NCI-H1105 treated with DMSO at 0.1 percent for 48 hours (cell line): Measurements from ENCODE around the gene TMSB4Y.

Experiments
- DNase-seq: peaks from one replicate; lab custom pipeline; 2025; lab: John Stamatoyannopoulos, UW

TMSB4Y gene

GRCh38 chrY:13703568-13703968, at the start of gene TMSB4Y:
Gene TMSB4Y (plus strand): TSS chrY:13703899.
- no peak for DNase-seq

- DNase-seq: no peak
Observed at GRCh38 chrY:13664162-13664561, 39.5 kb upstream of the TMSB4Y start.

DNA sequence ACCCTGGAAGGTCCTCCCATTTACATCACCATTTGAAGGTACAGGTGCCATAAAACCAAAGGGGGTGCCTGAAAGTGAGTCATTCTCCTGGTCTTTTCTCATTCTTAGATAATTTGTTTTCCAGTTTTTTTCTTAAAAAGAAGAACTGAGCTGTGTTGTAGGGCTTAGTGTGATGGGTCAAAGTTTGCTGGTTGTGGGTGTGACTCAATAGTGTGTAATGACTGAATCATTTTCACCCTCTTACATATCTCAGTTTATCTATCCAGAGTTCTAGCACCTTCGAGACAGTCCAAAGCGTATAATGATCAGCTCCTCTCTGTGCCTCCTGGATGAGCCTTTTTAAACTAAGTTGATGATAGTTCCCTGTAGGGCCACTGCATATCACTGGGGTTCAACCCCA, 32.6 kb upstream of the TMSB4Y start:
- DNase-seq: no peak

DNA sequence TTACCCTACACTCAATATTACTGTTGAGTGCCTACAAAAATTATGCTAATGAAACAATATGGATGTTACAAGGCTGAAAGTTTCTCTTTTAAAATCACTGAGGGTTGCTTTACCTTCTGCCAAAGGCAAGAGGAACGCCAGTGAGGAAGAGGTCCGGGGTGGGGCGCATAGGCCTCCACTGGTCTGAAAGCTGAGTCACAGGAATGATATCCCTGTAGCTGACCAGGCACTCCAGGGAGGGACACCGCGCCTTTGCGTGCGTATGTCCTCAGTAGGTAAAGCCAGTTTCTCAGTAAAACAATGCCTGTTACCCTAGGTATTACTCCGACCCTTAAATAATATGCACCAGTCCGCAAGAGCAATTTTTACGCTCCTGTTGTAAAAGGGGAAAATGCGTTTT, 1.4 kb upstream of the TMSB4Y start:
- no peak for DNase-seq

DNA sequence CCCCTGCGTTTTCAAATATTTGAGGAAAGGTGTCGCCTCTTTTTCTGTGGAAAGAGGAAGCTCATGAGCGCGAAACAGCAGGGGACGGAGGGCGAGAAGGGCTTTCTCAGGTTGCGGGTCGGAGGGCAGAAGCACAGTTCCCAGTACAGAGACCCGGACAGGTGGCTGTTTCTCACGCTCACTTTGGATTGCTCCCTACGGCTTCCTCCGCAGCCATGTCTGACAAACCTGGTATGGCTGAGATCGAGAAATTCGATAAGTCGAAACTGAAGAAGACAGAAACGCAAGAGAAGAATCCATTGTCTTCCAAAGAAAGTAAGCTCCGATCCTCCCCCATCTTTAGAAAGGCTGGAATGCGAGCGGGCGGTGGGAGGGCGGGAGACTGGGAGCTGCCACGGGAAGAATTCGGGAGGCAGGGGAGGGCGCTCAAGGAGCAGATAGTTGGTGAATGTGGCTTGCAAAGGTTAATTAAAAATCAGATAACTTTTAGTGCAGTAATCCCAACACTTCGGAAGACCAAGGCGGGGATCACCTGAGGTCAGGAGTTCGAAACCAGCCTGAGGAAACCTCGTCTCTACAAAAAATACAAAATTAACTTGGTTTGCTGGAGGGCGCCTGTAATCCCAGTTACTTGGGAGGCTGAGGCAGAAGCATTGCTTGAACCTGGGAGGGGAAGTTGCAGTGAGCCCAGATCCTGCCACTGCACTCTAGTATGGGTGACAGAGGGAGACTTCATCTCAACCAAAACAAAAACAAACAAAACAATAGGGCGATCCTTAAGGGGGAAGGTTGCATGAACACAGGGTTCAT, 627 bp downstream of the TMSB4Y start:
- DNase-seq: no peak

DNA sequence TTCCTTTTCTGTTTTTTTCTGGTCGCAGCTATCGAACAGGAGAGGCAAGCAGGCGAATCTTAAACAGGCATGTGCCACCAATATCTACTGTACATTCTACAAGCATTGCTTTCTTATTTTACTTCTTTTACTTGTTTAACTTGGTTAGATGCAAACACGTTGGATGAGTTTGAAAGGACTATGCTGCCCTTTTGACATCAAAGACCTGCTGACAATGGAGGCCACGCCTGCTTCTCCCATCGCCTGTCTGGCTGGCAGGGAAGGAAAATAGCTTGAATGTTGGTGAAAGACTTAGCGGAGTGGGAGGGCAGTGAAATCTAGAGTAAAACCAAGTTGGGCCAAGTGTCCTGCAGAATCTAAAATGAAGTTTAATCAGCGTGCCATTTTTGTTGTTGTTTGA, 1.5 kb downstream of the TMSB4Y start:
- DNase-seq: no peak

DNA sequence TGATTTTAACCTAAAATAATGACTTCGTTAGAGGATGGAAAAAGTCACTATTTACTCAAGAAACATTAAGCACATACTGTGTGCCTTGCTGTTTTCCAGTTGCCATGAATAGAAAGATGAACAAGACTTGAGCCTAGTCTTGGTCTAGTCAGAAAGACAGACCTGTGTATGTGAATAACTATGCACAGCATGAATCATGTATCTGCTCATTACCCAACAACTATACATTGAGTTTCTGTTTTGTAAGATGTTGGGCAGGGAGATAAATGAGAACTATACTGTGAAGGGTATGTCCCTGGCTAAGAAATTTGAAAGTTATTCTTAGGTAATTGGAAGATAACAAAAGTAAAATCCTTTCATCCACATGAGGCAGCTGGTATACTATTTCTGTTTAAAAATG, 4.3 kb downstream of the TMSB4Y start:
- no peak for DNase-seq

DNA sequence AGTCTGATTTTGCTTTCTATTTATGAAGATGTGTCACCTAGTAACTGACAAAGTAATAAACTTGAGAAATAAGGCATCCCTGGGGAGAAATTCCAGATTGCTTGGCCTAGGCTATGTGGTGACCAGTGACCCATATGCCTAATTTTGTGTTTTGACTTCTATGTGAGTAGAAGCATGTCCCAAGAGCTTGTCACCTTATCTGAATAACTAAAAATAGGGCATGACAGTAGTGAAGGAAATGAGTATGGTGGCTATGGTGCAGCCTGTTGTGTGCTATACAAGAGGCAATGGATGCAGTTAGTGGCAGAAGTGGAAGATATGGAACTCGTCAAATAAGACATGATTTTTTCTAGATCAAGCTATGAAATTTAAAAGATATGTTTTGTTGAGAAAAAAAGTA, 15.3 kb downstream of the TMSB4Y start:
- no peak for DNase-seq

DNA sequence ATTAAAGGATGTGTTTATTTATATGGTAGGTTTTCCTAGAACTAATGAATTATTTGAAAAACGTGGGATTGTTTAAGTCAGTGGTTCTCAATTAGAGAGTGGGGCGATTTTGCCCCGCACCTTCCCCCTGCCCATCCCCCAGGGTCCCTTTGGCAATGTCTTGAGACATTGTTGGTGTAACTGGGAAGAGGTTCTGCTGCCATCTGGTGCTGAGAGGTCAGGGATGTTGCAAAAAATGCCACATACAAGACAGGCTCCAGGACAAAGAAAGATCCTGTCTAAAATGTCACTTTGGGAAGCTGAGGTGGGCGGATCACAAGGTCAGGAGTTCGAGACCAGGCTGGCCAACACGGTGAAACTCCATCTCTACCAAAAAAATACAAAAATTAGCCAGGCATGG, 25.8 kb downstream of the TMSB4Y start:
- no peak for DNase-seq

DNA sequence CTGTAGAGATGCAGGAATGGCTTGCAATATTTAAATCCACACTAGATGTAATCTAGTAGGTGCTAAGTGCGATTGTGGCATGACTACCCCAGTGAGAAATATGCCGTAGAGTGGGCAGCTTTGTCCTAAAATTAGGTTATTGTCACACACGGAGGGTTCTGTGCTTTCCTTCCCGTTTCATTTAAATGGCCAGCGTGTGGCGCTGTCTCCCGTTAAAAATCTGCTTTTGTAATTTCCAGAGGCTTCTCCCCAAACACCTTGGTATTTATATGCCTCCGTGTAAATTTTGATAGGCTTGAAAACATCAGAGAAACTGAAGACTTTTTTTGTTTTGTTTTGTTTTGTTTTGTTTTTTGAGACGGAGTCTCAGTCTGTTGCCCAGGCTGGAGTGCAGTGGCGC, 34.9 kb downstream of the TMSB4Y start:
- no peak for DNase-seq

GRCh38 chrY:13751289-13752071, 47.8 kb downstream of the TMSB4Y start:
- DNase-seq: no peak

DNA sequence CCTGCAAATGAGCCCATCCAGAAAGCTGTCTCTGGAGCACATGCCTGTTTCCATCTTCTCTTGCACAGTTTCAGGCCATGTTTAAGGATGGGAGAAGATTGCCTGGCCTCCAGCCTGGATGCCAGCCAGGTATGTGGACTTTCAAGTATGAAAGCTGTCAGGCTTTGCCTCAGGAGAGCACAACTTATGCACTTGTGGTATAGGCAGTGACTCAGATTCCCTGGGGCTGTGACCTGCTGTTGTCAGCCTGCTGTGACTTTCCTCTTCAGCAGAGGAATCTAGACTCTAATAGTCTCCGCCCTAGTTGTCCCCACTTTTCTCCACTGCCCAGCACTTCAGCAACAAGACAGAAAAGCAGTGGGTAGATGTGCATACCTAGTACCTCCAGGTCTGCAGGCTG, 51.0 kb downstream of the TMSB4Y start:
- DNase-seq: no peak
